Hepatocyte (in vitro differentiated cells): ENCODE data around the gene UBL5. TPM values are rescaled to one million over a fixed set of nuclear protein-coding genes. Genes with fewer than 3 reads are reported as not detected.
"Not testable (repeated sequence)": the region's sequence is repeated elsewhere in the genome, so short reads cannot be mapped to it uniquely, and the experiment has no call there.

Source experiments
- DNase-seq: peaks from one replicate; pipeline ENCODE4 v3.0.0-alpha.2; 2016; ENCODE audit warnings: low spot score
- H2AFZ ChIP-seq: fragments of 200-600 bp; sonication (generic); 2 replicates; pipeline ENCODE4 v1.6.0; 2016; ENCODE audit warnings: antibody characterized with exemption, mild to moderate bottlenecking
- H3K27ac ChIP-seq: fragments of 200-600 bp; sonication (generic); 2 replicates; pipeline ENCODE4 v1.5.1; 2016; ENCODE audit warnings: mild to moderate bottlenecking
- H3K27me3 ChIP-seq: fragments of 200-600 bp; sonication (generic); 2 replicates; pipeline ENCODE4 v1.6.1; 2016
- H3K36me3 ChIP-seq: fragments of 200-600 bp; sonication (generic); replicated peaks from 2 replicates; pipeline ENCODE4 v1.5.1; 2016; ENCODE audit warnings: low read depth; ENCODE audit not compliant: insufficient read depth
- H3K4me1 ChIP-seq: fragments of 200-600 bp; sonication (generic); 2 replicates; pipeline ENCODE4 v1.5.1; 2016; ENCODE audit warnings: mild to moderate bottlenecking, moderate library complexity; ENCODE audit not compliant: insufficient read depth
- H3K4me2 ChIP-seq: fragments of 200-600 bp; sonication (generic); 2 replicates; pipeline ENCODE4 v1.6.0; 2016
- H3K4me3 ChIP-seq: fragments of 200-600 bp; sonication (generic); 2 replicates; pipeline ENCODE4 v1.5.1; 2016; ENCODE audit warnings: mild to moderate bottlenecking
- H3K79me2 ChIP-seq: fragments of 200-600 bp; sonication (generic); 2 replicates; pipeline ENCODE4 v1.6.0; 2017; ENCODE audit warnings: mild to moderate bottlenecking
- H3K9me2 ChIP-seq: fragments of 200-600 bp; sonication (generic); replicated peaks from 2 replicates; pipeline ENCODE4 v1.6.0; 2017; ENCODE audit warnings: mild to moderate bottlenecking; ENCODE audit not compliant: insufficient read depth
- H3K9me3 ChIP-seq: fragments of 200-600 bp; sonication (generic); 2 replicates; pipeline ENCODE4 v1.5.1; 2016; ENCODE audit warnings: low read depth, mild to moderate bottlenecking
- H4K20me1 ChIP-seq: fragments of 200-600 bp; sonication (generic); 2 replicates; pipeline ENCODE4 v1.6.0; 2016; ENCODE audit warnings: mild to moderate bottlenecking; ENCODE audit not compliant: insufficient read depth, poor library complexity, severe bottlenecking
- CTCF ChIP-seq: fragments of 200-600 bp; sonication (generic); IDR thresholded peaks from 2 replicates; pipeline ENCODE4 v1.5.1; 2016; ENCODE audit warnings: antibody characterized with exemption, mild to moderate bottlenecking; ENCODE audit not compliant: poor library complexity
- EZH2 ChIP-seq: fragments of 200-600 bp; sonication (generic); IDR thresholded peaks from 2 replicates; pipeline ENCODE4 v1.6.1; 2016; ENCODE audit warnings: antibody characterized with exemption, mild to moderate bottlenecking, borderline replicate concordance
- EZH2phosphoT487 ChIP-seq: fragments of 200-600 bp; sonication (generic); IDR thresholded peaks from one replicate; pipeline ENCODE4 v1.6.1; 2018; ENCODE audit warnings: antibody characterized with exemption, mild to moderate bottlenecking, low read depth, moderate library complexity; ENCODE audit not compliant: unreplicated experiment, severe bottlenecking
- WGBS: methylation state at CpG from one replicate; pipeline ENCODE4 v1.1.6; 2016; ENCODE audit warnings: low lambda C conversion rate; ENCODE audit errors: missing lambda C conversion rate; 5-methylcytosine and 5-hydroxymethylcytosine counted together
- polyA plus RNA-seq: library from polyadenylated mRNA; unstranded; fragments of >200 nt; fragmentation: Nextera tagmentation; extraction: Ambion mirVana; gene quantifications from 2 replicates; pipeline ENCODE4 v1.2.1, GENCODE V29; 2016
- total RNA-seq: library from RNA; depleted of rRNA; stranded (reverse); fragments of >200 nt; gene quantifications from 2 replicates; pipeline ENCODE4 v1.2.3, GENCODE V29; 2014

UBL5 gene
- total and polyA plus RNA-seq, 2 experiments from 2014 or later: 528 to 613 TPM

DNA sequence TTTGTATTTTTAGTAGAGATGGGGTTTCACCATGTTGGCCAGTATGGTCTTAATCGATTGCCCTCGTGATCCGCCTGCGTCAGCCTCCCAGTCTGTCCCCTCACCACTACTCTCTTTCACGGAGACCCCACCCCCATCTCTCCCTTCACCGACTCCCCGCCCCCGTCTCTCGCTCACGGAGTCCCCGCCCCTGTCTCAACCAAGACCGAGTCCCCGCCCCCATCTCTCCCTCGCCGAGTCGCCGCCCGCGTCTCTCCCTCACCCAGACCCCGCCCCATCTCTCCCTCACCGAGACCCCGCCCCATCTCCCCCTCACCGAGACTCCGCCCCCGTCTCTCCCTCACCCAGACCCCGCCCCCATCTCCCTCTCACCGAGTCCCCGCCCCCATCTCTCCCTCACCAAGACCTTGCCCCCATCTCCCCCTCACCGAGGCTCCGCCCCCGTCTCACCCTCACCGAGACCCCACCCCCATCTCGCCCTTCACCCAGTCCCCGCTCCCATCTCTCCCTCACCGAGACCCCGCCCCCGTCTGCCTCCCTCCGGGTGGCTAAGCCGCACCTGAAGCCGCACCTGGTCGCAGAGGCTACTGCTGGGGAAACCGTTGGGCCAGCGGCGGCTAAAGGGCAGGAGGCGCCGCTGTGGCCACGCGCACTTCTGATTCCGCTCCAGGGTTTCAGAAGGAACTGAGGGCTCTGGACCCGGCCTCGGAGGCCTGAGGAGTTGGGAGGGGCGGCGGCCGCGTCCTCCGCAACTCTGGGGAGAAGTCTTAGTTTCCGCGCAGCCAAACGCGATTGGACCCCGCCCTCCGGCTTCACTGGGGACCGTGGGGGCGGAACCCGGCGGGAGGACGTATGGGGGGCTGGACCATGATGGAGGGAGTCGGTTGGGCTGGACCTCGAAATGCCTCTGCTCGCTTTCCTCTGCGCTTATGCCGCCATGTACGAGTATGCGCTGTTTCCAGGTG is 42.1 kb upstream of the UBL5 start:
- Histone ChIP-seq H3K4me3 (peak overlapping the region; percentile 30), H3K79me2 (peaks cover 33% of the 10 kb centered on the region), H3K27ac (peak overlapping the region; percentile 98), H3K4me2 (peak overlapping the region; percentile 77), H3K27me3 (no peaks in the 10 kb centered on the region), H2AFZ (peak overlapping the region; percentile 57), H3K4me1 (peaks cover 33% of the 10 kb centered on the region), H3K9me3 (no peaks in the 10 kb centered on the region), H4K20me1 (no peaks in the 10 kb centered on the region), H3K36me3 (no peaks in the 10 kb centered on the region), H3K9me2 (no peaks in the 10 kb centered on the region)
- TF ChIP-seq CTCF (no peak), EZH2phosphoT487 (no peak), EZH2 (no peak)
- DNase-seq: peak; percentile 100
- 1% methylated on average over 32 of the region's 74 CpGs for WGBS

- H4K20me1 ChIP-seq: no peaks in the 10 kb centered on the region
- no peaks in the 10 kb centered on the region for H3K27me3 ChIP-seq
- peak overlapping the region; percentile 57 for H2AFZ ChIP-seq
- H3K9me2 ChIP-seq: no peaks in the 10 kb centered on the region
- no peak for DNase-seq
- no peaks in the 10 kb centered on the region for H3K36me3 ChIP-seq
- WGBS: 58% methylated on average over 9 of the region's 9 CpGs
- H3K4me1 ChIP-seq: peaks cover 37% of the 10 kb centered on the region
- no peak for TF ChIP-seq CTCF
- no peak for TF ChIP-seq EZH2phosphoT487
- no peak for TF ChIP-seq EZH2
- H3K4me2 ChIP-seq: peak overlapping the region; percentile 69
- H3K9me3 ChIP-seq: no peaks in the 10 kb centered on the region
- H3K79me2 ChIP-seq: peaks cover 26% of the 10 kb centered on the region
- peak overlapping the region; percentile 97 for H3K27ac ChIP-seq
- peak overlapping the region; percentile 30 for H3K4me3 ChIP-seq
These were observed 41.4 kb upstream of the UBL5 start for GRCh38 chr19:9786342-9786741.

DNA sequence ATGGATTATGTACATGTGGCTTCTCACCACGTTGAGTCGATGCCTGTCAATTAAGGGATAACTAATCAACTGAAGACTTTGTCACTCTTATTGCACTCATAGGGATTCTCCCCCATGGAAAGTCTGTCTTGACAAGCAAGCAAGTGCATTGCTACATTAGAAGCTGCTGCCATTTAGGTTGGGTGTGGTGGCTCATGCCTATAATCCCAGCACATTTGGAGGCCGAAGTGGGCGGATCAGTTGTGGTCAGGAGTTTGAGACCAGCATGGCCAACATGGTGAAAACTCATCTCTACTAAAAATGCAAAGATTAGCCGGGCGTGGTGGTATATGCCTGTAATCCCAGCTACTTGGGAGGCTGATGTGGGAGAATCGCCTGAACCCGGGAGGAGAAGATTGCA is 40.9 kb upstream of the UBL5 start:
- Histone ChIP-seq H2AFZ (peak overlapping the region; percentile 57), H3K4me3 (no peak overlapping the region)

GRCh38 chr19:9788604-9789003 is 39.1 kb upstream of the UBL5 start:
- H3K4me1 ChIP-seq: peaks cover 27% of the 10 kb centered on the region
- H3K27ac ChIP-seq: peak overlapping the region; percentile 95

More for the DNA sequence above, 40.9 kb upstream of the UBL5 start:
- Histone ChIP-seq H3K4me2 (peak overlapping the region; percentile 69), H3K9me3 (no peaks in the 10 kb centered on the region), H4K20me1 (no peaks in the 10 kb centered on the region), H3K79me2 (peaks cover 21% of the 10 kb centered on the region), H3K4me1 (peaks cover 37% of the 10 kb centered on the region), H3K27ac (peak overlapping the region; percentile 97), H3K27me3 (no peaks in the 10 kb centered on the region), H3K36me3 (no peaks in the 10 kb centered on the region), H3K9me2 (no peaks in the 10 kb centered on the region)
- no peak for TF ChIP-seq CTCF
- no peak for TF ChIP-seq EZH2phosphoT487
- no peak for TF ChIP-seq EZH2
- WGBS: 93% methylated on average over 7 of the region's 8 CpGs
- DNase-seq: no peak

More at GRCh38 chr19:9788604-9789003, 39.1 kb upstream of the UBL5 start:
- not testable (repeated sequence) for H3K27me3 ChIP-seq, H3K4me3 ChIP-seq, H2AFZ ChIP-seq, H4K20me1 ChIP-seq, H3K9me3 ChIP-seq, H3K9me2 ChIP-seq, H3K79me2 ChIP-seq, DNase-seq, H3K36me3 ChIP-seq
- WGBS: 95% methylated on average over 13 of the region's 13 CpGs
- H3K4me2 ChIP-seq: peak overlapping the region; percentile 69
